ENCODE results near the gene ZNF74.
"Not testable (repeated sequence)": the region's sequence is repeated elsewhere in the genome, so short reads cannot be mapped to it uniquely, and the experiment has no call there.

- TF ChIP-seq ZEB2 (tag by site-specific recombination; IDR thresholded peaks at IDR 0.05); ZNF416 (tag by site-specific recombination; IDR thresholded peaks at IDR 0.05); MYNN (tag by site-specific recombination; IDR thresholded peaks at IDR 0.05; ENCODE audit: borderline replicate concordance); ZNF707 (tag by site-specific recombination; IDR thresholded peaks at IDR 0.05); CTCF (tag by site-specific recombination; IDR thresholded peaks at IDR 0.05); ZBTB26 (tag by site-specific recombination; optimal IDR thresholded peaks at IDR 0.05); SP2 (tag by site-specific recombination; IDR thresholded peaks at IDR 0.05); ZNF600 (tag by site-specific recombination; IDR thresholded peaks at IDR 0.05); INSM2 (tag by site-specific recombination; IDR thresholded peaks at IDR 0.05); ZNF26 (tag by site-specific recombination; IDR thresholded peaks at IDR 0.05); SETDB1 (IDR thresholded peaks at IDR 0.05; ENCODE audit: insufficient read length, low read length); ZBTB20 (tag by site-specific recombination; IDR thresholded peaks at IDR 0.05); ZNF510 (tag by site-specific recombination; IDR thresholded peaks at IDR 0.05; ENCODE audit: insufficient replicate concordance): not testable (repeated sequence)
Observed at GRCh38 chr22:20374130-20374529, 19.8 kb upstream of the ZNF74 start.

All from HEK293 (cell line).